SHP77 (cell line): ENCODE measurements around the gene TNRC18.
"Not testable (repeated sequence)": the region's sequence is repeated elsewhere in the genome, so short reads cannot be mapped to it uniquely, and the experiment has no call there.

Source experiments
- DNase-seq, 2 experiments: peaks; one replicate each; lab custom pipeline; 2025; lab: John Stamatoyannopoulos, UW

The TNRC18 gene

DNA sequence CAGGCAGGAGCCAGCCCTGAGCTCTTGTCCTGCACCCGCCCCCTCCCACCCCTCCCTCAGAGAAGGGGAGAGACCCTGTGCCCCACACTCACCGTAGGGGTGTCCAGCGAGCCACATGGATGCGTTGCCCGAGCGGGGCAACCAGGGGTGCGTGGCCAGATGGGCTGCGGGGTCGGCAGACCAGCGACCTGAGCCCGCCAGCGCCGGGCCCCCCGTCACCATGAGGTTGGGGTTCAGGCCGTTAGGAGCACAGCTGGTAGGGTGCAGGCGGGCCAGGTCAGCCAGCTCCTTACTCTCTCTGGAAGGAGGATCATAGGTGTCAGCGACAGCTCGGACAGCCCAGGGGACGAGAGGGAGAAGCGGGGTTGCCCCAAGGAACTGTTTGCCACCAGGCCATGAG, 46.4 kb downstream of the TNRC18 start:
- no peak for DNase-seq

- DNase-seq = no peak
Observed at GRCh38 chr7:5375925-5376324, 47.7 kb downstream of the TNRC18 start.

- no peak for DNase-seq
Observed at GRCh38 chr7:5374464-5374863, 49.2 kb downstream of the TNRC18 start.

DNA sequence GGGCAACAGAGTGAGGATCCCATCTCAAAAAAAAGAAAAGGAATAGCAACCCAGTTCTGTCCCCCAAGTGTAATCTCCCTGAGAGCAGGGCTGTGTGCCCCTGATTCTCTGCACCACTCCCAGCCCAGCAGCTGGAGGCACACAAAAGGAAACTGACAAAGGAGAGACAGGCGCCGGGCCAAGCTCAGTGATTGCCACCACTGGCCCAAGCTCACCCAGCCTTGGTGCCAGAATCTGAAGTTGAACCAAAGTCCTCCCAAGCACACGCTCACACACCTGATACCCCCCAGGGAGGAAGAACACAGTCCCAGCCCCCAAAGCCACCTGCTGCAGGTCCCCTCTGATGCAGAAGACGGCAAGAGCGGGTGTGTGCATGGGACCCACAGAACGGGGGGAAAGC, 50.3 kb downstream of the TNRC18 start:
- DNase-seq = no peak

GRCh38 chr7:5370454-5371353, 52.9 kb downstream of the TNRC18 start:
- no peak for DNase-seq

GRCh38 chr7:5367661-5368060, 56.0 kb downstream of the TNRC18 start:
- no peak for DNase-seq

DNA sequence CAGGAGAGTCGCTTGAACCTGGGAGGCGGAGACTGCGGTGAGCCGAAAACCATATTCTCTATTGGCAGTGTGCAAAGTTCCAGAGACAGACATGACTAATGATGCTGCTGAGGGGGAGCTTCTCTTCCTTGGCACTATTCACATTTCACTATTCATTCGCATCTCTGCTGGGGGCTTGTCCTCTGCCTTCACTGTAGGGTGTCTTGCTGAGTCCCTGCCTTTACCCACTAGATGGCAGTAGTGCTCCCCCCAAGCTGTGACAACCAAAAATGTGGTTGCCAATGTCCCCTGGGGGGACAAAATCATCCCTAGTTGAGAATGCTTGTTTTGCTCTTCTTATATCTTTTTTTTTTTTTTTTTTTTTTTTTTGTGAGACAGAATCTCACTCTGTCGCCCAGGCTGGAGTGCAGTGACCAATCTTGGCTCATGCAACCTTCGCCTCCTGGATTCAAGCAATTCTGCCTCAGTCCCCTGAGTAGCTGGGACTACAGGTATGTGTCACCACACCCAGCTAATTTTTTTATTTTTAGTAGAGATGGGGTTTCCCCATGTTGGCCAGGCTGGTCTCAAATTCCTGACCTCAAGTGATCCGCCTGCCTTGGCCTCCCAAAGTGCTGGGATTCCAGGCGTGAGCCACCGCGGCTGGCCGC, 57.5 kb downstream of the TNRC18 start:
- peak; percentile 69 to 75 for DNase-seq

DNA sequence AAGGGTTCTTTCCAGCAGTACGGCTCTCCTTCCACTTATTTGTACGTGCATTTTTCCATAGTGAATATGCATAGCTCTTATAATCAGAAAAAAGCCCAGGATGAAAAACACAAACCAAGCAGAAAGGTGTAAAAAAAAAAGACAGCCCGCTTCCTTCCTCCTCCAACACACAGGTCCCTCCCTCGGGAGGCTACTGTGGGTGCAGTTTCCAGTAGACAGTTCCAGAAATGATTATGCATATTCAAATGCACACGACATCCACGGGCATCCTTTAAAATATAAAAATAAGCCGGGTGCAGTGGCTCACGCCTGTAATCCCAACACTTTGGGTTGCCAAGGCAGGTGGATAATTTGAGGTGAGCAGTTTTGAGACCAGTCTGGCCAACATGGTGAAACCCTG, 59.9 kb downstream of the TNRC18 start:
- DNase-seq = no peak

- DNase-seq = no peak
Observed at GRCh38 chr7:5362466-5362865, 61.2 kb downstream of the TNRC18 start.

DNA sequence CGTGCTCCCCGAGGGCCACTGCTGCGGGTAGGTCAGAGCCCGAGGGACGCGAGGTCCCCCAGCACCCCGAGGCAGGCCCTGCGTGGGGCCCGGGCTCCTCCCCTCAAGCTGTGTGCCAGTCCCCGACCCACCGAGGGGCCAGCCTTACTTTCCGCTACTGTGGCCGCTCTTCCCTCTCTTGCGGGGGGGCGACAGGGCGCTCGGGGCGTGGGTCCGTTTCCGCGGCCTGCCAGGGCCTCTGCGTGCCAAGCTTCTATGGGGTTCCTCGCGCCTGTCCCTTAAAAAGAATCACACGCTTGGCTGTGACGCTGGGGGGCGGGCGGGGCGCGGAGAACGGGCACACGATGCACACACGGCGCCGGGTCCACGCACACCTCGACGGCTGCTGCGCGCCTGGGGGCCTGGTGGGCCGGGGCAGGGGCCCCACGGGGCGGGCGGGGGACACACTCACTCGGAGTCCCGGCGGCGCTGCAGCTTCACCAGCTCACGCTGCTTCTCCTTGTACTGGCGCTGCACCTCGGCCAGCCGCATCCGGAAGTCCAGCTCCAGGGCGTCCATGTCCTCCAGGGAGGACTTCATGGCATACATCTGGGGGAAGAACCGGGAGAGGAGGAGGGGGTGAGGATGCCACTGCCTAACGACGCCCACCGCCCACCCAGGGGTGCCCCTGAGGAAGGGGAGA, 62.0 kb downstream of the TNRC18 start:
- no peak for DNase-seq

GRCh38 chr7:5360971-5361370, 62.7 kb downstream of the TNRC18 start:
- no peak for DNase-seq

DNA sequence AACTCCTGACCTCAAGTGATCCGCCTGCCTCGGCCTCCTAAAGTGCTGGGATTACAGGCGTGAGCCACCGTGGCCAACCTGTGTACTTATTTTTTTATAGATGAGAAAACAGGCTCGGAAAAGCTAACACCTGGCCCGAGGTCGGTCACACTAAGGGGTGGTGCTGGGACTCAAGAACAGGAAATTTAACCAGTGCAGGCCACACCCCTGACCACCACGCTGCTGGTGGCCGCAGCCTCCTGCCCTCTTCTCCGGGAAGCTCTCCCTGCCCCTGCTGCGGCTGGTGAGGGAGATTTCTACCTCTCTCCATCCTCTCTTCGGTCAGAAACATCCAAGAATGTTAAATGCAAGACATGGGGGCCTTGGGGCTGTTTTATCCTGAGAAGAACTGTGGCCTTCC, 63.2 kb downstream of the TNRC18 start:
- DNase-seq = no peak

DNA sequence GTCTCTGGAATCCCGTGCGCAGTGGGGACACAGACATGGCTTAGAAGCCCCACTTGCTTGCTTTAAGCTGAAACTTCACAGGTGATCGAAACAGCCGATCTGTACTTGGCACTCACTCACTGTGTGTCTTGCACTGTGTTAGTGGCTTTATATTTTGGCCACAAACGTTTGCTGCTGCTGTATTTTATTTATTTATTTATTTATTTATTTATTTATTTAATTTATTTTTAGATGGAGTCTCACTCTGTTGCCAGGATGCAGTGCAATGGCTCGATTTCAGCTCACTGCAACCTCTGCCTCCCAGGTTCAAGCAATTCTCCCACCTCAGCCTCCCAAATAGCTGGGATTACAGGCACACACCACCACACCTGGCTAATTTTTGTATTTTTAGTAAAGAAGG, 63.6 kb downstream of the TNRC18 start:
- not testable (repeated sequence) for DNase-seq

DNA sequence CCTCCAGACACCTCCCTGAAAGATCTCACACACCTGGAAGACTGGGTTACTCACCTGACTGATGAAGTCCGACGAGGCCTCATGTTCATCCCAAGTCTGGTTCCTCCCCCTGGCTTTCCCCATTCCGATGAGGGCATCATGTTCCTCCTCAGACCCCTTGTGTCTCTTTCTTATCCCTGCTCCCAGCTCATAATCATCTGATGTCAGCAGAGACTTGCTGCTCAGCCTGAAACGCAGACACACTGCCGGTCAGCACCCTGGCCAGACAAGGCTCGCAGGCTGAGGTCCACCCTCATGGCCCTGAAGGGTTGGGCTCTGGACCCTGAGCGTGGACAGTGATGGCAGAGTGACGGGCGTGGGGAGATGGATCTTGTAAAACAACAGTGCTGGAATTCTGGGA, 64.3 kb downstream of the TNRC18 start:
- no peak for DNase-seq

GRCh38 chr7:5357951-5358350, 65.7 kb downstream of the TNRC18 start:
- no peak for DNase-seq

DNA sequence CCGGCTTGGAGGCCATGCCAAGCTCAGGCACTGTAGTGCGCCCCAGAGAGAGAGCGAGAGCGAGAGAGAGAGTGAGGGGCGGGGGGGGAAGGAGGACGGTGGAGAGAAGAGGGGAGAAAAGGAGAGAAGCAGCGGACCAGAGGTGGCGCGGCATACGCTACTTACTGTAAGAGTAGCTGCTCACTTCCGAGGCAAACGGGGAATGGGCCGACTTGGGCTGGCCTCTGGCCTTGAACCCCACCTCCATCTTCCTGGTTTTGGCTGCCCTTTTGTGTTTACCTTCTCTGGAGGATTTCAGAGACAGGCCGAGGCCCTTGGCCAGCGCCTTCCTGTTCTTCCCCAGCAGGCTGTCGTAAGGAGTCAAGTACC, 66.9 kb downstream of the TNRC18 start:
- no peak for DNase-seq

DNA sequence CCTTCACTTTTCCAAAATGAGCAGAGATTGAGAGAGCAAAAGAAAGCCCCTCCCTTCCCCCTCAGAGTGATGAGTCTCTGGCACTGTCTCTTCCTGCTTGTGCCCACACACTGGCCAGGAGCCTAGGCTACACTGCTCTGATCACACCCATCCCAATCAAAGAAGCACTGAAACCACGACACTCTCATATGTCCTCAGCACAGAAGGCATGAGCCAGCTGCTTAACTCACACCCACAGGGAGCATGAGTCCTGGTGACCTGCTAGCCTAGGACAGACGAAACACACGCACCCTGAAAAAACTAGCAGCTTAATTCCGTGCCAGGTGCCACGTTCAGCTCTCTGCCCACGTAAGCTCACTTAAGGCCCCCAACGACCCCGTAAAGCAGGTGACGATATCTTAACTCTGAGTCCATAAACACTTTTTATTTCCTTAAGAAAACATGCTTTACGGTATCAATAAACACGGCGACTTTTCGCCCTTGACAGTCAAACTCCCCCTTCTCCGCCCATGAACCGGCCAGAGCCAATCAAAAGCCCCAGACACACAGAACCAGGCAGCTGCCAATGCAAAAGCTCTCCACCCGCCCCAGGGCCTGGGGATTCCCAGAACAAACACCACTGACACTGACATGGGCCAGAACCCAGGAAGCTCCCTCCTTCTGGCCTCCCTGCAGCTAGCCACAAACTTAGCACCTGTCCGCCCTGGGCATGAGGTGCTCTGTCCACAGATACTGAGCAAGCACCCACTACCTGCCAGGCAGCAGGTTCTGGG, 69.0 kb downstream of the TNRC18 start:
- DNase-seq = no peak

- no peak for DNase-seq
Observed at GRCh38 chr7:5352440-5353010, 71.1 kb downstream of the TNRC18 start.

DNA sequence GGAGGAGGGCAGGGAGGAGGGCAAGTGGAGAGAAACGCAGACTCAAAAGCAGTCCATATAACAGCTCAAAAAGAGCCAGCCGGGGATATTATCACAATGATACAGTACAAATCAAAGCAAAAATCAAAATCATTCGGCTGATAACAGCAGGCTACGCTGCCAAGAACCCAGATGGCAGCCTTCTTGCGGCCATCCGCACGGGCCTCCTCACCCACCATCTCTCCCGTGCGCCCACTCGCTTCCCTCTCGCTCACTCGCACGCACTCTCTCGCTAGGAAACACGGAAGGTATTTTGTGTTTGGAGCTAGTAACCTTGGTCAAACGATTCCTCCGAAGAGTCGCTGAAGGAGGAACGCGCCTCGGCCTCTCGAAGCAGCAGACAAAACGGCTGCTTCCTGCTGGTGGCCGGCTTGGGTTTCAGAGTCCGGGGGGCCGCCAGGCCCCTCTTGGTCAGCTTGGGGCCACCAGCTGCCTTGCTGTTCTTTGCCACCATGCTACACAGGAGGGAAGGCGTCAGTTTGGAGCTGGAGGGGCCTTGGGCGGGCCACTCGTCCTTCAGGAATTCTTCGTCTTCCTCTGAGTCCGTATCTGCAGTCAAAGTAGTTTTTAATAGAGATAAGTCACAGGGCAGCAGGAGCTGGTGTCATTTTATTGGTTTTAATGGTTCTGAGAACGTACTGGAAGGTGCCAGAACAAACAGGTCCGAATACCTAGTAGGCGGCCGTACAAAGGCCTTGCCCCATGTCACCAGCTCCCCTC, 71.9 kb downstream of the TNRC18 start:
- no peak for DNase-seq

- DNase-seq = no peak
Observed at GRCh38 chr7:5350600-5351385, 72.8 kb downstream of the TNRC18 start.

DNA sequence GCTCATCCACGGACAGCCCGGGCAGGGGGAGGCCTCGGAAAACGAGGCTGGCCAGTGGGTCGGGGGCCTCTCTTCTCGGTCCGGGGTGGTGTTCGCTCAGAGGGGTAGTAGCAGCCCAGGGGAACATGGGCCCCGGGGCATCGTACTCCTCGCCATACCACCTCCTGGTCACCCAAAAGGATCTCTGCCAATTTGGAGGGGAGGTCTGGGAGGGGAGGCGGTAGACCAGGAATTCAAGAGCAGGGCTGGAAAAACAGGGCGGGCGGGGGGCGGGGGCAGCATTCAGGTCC, 73.5 kb downstream of the TNRC18 start:
- no peak for DNase-seq
